Neuron (in vitro differentiated cells): ENCODE data around the gene TCF20.

ENCODE experiments used
- H2AFZ ChIP-seq: one replicate; pipeline ENCODE4 v1.6.1; 2013; ENCODE audit warnings: low read depth, mild to moderate bottlenecking, inconsistent platforms, low read length, moderate library complexity
- H3K27me3 ChIP-seq: one replicate; pipeline ENCODE4 v1.6.1; 2013; ENCODE audit warnings: low read length; ENCODE audit not compliant: insufficient read depth
- H3K36me3 ChIP-seq: one replicate; pipeline ENCODE4 v1.6.1; 2013; ENCODE audit warnings: low read length; ENCODE audit not compliant: insufficient read depth
- H3K4me1 ChIP-seq: one replicate; pipeline ENCODE4 v1.6.1; 2013; ENCODE audit warnings: low read length; ENCODE audit not compliant: insufficient read depth
- H3K4me3 ChIP-seq: 2 replicates; pipeline ENCODE4 v1.5.1; 2013; ENCODE audit warnings: mild to moderate bottlenecking, low read length, moderate library complexity
- H3K9me3 ChIP-seq: one replicate; pipeline ENCODE4 v1.6.1; 2013; ENCODE audit warnings: low read length

The TCF20 gene

DNA sequence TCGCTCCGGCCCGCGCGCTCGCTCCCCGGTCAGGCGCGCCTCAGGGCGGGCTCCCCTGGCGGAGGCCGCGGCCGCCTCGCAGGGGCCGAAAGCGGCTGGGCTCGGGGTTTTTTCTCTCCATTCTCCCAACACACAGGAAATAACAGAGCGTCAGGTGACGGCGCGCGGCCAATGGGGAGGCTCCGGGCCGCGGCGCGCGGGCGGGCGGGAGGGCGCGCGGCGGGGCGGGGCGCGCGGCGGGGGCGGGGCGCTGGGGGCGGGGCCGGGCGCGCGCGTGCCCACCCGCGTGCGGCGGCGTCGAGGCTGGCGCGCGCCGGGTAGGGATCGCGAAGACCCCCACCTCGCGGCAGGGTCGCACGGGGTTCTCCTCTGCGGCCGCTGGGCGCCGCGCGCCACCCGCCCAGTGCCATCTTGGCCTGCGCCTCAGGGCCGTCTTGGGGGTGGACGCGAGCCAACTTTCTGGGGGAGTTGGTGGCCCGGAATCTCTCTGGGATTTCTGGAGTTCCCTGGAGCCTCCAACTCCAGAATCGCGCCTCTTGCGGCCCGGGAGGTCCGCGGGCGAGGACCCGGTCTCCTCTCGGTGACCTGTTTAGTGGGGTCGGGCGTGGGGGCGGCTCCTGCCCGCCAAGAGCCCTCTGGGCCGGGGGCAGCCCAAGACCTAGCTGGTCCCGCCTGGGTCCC lies at the start of gene TCF20:
TSS of gene TCF20 (minus strand) at position 144 of the 681 bp plus-strand sequence. CDS start 55,348 bp downstream, outside the sequence.
- H3K27me3 ChIP-seq: no peaks in the 10 kb centered on the region
- H2AFZ ChIP-seq: peak within 1 kb of the TSS; percentile 9
- peak within 1 kb of the TSS; percentile 90 for H3K4me3 ChIP-seq
- H3K36me3 ChIP-seq: no peaks in the 10 kb centered on the region
- no peaks in the 10 kb centered on the region for H3K9me3 ChIP-seq
- H3K4me1 ChIP-seq: peaks cover 50% of the 10 kb centered on the region

DNA sequence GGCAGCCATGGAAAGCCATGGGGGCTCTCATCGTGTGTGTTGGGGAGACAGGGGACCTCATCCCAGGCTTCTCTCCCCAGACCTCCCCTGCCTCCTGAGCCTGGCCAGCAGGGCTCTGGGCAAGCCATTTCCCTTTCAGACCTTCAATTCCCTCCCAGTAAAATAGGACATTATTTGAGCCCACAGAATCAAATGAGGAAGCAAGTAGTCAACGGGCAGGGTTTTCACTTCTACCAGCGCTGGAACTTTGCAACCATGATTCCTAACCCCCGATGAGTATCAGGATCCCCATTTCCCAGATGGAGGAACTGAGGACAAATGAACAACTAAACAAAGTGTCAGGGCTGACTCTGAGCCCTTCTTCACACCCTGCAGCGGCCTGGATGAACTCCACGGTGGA lies 48.9 kb upstream of the TCF20 start:
- H3K9me3 ChIP-seq: no peaks in the 10 kb centered on the region
- peaks cover 30% of the 10 kb centered on the region for H3K4me1 ChIP-seq
- H3K4me3 ChIP-seq: no peak overlapping the region
- no peak overlapping the region for H2AFZ ChIP-seq
- no peaks in the 10 kb centered on the region for H3K36me3 ChIP-seq
- no peaks in the 10 kb centered on the region for H3K27me3 ChIP-seq

DNA sequence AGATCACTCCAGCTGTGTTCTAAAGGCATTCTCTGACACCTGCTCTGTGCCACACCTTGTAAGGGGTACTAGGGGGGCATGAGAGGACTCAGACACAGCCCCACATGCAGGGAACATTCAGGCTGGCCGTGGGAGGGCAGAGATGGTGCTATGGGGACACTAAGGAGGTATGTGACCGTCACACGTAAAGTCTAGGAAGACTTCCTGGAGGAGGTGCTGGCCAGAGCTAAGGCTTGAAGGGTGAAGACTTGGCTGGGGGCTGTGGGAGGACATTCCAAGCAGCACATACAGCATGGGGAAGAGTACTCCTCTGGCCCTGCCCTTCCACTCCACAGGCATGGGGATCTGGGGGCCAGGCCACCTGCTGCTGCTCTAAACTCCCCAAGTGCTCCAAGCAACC lies 48.5 kb upstream of the TCF20 start:
- Histone ChIP-seq H3K9me3 (no peaks in the 10 kb centered on the region), H3K27me3 (no peaks in the 10 kb centered on the region), H3K36me3 (no peaks in the 10 kb centered on the region), H3K4me3 (no peak overlapping the region), H3K4me1 (peaks cover 34% of the 10 kb centered on the region), H2AFZ (no peak overlapping the region)

DNA sequence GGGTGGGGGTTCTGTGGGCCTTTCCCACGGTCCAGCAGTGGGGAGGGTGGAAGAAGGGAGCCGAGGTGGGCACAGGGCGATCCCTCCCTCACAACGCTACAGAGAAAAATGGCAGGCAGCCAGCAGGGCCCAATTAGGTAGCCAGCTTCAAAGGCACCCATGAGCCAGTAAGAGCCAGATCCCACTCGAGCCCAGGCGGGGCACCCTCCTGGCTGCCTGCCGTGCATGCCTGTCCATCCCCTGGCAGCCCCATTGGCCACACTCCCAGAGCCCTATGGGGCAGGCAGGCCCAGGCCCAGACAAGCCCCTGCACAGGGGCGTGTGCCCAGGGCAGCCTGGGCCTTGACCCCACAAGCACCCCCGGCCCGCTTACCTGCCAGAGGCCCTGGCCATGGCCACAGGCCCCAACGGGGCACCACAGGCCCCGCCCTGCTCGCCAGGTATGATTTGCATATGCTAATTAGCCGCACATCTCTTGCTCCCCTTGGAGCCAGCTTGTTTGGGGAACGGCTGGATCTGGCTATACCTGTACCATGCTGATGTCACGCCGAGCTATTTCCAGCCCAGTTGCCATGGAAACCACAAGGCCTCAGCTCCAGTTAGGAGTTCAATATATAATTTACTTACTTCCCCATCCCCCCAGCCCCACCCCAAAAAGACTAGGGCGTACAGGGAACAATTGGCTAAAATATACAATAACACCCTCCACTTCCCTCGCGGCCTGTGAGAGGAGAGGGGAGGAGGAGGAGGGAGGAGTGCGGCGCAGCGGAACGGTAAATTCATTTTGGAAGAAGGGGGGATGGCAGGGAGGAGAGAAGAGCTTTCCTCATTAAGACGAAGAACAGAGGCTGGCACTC lies 47.5 kb upstream of the TCF20 start:
- H3K36me3 ChIP-seq: no peaks in the 10 kb centered on the region
- no peak overlapping the region for H2AFZ ChIP-seq
- no peaks in the 10 kb centered on the region for H3K9me3 ChIP-seq
- H3K4me3 ChIP-seq: no peak overlapping the region
- H3K4me1 ChIP-seq: peaks cover 41% of the 10 kb centered on the region
- H3K27me3 ChIP-seq: no peaks in the 10 kb centered on the region

DNA sequence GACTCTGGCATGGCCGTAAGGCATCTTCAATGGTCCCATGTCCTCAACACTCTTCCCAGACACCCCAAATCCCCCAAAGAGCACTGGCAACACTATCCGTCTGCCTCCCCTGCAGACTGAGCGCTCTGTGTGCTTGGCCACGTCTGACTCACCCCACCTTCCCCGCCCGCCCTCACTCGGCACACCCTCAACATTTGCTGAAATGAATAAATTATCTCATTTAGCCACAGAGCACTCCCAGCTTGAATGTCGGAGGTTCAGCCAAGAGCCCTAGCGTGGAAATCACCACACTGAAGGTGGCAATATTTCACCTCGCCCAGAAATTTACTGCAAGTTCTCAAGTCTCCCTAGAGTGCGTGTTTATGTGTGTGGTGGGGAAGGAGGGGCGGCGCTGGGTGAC lies 46.6 kb upstream of the TCF20 start:
- H3K4me1 ChIP-seq: peaks cover 34% of the 10 kb centered on the region
- H2AFZ ChIP-seq: no peak overlapping the region
- H3K4me3 ChIP-seq: no peak overlapping the region
- H3K36me3 ChIP-seq: no peaks in the 10 kb centered on the region
- no peaks in the 10 kb centered on the region for H3K27me3 ChIP-seq
- H3K9me3 ChIP-seq: no peaks in the 10 kb centered on the region

DNA sequence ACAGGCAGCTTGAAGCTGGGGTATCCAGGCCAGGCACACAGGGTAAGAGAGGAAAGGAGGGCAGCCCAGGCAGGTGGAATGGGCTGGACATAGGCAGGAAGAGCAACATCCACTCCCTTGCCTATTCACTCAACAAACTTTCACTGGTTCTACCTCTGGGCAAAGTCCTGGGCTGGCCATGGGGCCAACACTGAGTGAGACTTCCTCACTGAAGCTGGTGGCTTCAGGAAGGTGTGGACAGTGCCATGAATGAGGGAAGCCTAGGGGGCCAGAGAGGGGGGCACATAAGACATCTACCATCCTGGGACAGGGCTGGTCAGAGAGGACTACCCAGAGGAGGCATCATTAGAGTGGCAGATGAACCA lies 44.9 kb upstream of the TCF20 start:
- H3K4me1 ChIP-seq: peaks cover 46% of the 10 kb centered on the region
- H3K27me3 ChIP-seq: no peaks in the 10 kb centered on the region
- no peak overlapping the region for H2AFZ ChIP-seq
- no peaks in the 10 kb centered on the region for H3K36me3 ChIP-seq
- no peaks in the 10 kb centered on the region for H3K9me3 ChIP-seq
- H3K4me3 ChIP-seq: no peak overlapping the region

DNA sequence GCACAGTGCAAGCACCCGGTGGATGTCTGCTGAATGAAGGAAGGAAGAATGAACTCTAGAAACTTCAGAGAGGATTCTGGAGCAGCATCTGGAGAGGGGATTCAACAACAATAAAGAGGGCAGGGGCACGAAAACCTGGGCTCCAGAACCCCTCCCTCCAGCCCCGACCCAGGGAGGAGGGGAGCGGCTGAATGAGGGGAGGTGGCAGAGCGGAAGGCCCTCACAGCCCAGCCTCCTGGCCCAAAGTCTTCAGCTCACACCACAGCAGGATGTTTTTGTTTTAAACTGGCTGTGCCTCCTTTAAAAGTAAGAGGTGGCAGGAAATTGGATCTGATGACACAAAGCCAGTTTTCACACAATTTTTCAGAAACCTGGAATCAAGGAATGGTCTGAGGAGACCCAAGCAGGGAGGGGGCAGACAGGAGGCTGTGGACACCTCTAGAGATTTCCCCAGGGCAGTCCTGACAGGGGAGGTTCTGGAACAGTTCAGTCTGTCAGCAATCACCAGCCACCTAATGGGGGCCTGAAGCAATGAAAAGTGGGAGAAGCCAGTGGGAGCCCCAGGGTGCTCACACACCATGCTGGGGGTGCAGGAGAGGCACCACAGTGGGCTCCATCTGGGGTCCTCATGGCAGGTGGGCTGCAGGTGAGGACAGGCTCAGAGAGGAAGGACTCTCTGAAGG lies 44.4 kb upstream of the TCF20 start:
- peaks cover 48% of the 10 kb centered on the region for H3K4me1 ChIP-seq

DNA sequence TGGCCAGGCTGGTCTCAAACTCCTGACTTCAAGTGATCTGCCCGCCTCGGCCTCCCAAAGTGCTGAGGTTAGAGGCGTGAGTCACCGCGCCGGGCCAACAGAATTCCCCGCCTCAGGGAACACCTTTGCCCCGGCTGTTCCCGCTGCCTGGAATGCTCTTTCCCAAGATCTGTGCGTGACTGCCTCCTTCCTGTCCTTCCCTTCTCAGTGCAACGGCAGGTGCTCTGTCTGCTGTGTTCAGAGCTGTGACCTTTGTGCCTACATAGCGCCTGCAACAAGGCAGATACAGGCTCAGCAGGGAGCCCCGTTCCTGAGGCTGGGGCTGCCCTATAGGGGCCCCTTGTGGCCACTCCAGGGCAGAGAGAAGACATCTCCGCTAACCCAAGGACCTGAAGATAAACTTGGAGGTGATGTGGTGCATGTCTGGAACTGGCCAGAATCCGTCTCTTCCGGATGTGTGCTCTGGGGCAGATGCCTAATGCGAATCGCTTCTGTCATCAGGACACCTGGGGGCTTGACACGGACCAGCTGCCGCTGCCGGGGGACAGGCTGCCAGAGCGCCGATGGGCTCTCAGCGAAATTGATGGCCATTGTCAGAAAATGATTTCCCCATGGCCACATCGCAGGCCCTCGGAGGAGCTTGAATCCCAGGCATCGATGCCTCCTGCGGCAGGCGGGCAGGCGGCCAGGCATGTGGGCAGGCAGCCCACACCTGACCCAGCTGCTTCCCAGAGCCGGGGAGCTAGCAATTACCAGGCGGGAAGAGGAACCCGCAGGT lies 43.5 kb upstream of the TCF20 start:
- Histone ChIP-seq H2AFZ (no peak overlapping the region), H3K36me3 (no peaks in the 10 kb centered on the region), H3K4me1 (peaks cover 55% of the 10 kb centered on the region), H3K4me3 (no peak overlapping the region), H3K27me3 (no peaks in the 10 kb centered on the region), H3K9me3 (no peaks in the 10 kb centered on the region)

More for the DNA sequence above, 44.4 kb upstream of the TCF20 start:
- Histone ChIP-seq H3K36me3 (no peaks in the 10 kb centered on the region), H3K9me3 (no peaks in the 10 kb centered on the region), H3K27me3 (no peaks in the 10 kb centered on the region), H2AFZ (no peak overlapping the region), H3K4me3 (no peak overlapping the region)

DNA sequence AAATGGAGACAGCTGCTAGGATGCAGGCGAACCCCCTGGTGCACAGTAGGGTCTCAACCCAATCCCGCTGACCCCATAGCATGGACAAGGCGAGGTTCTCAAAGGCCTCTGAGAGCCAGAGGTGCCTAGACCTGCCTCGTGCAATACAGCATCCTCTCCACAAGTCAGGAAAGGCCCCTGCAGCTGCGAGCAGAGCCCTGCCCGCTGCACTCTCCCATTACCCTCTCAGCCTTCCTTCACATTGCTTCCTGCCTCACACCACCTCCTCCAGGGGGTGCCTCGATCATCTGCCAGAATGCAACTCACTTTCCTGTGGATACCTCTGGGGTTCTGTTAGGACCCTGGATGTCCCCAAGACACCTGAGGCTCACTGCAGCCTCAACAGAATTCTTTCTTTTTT lies 42.8 kb upstream of the TCF20 start:
- H3K4me3 ChIP-seq: no peak overlapping the region
- no peaks in the 10 kb centered on the region for H3K9me3 ChIP-seq
- H3K4me1 ChIP-seq: peaks cover 49% of the 10 kb centered on the region
- no peak overlapping the region for H2AFZ ChIP-seq
- H3K27me3 ChIP-seq: no peaks in the 10 kb centered on the region
- H3K36me3 ChIP-seq: no peaks in the 10 kb centered on the region

DNA sequence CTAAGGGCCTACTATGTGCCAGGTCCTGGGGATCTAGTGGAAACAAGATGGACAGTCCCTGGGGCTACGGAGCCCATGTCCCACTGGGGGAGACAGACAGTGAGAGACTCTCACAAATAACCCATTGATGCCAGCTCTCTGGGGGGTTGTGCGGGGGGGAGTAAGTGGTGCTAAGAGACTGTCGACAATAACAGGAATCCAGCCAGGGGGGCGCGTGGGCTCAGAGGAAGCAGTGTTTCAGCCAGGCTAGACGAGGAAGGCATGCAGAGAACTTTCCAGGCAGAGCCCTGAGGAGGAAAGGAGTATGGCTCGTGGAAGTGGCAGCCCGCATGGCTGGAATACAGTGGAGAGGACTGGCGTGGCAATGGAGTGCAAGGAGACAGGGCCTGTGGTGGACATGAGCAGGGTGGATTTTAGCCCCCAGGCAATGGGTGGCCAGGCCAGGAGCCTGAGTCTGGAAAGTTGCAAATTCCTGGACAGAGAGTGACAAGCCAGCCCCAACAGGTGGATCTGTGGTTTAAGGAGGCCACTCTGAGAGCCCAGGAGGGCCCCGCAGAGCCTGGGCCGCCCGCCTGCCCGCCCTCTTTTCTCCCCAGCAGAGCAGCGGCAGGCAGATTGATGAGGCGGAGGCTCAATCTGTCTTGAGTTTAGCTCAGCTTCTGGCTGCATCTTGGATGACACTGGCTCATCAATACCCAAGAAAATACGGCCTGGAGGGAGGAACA lies 40.0 kb upstream of the TCF20 start:
- no peak overlapping the region for H2AFZ ChIP-seq

DNA sequence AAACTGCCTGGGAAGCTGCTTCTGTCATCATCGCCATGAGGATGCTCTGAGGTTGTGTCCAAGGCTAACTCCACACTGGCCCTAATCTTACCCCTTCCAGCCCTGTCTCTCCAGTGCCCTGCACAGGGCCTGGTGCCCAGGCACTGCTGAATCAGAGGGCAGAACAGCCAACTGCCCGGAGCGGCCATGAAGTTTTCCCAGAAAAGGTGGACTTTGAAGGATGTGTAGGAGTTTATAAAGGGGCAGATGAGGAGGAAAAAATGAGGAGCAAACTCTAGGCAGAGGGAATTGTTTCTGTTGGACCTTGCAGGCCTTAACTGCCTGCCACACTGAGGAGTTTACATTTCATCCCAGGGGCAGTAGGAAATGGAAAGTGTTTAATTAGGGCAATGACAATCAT lies 39.4 kb upstream of the TCF20 start:
- H2AFZ ChIP-seq: no peak overlapping the region
- no peaks in the 10 kb centered on the region for H3K9me3 ChIP-seq
- no peaks in the 10 kb centered on the region for H3K36me3 ChIP-seq
- peaks cover 43% of the 10 kb centered on the region for H3K4me1 ChIP-seq
- H3K27me3 ChIP-seq: no peaks in the 10 kb centered on the region
- no peak overlapping the region for H3K4me3 ChIP-seq

More for the DNA sequence above, 40.0 kb upstream of the TCF20 start:
- H3K27me3 ChIP-seq: no peaks in the 10 kb centered on the region
- H3K4me1 ChIP-seq: peaks cover 44% of the 10 kb centered on the region
- H3K36me3 ChIP-seq: no peaks in the 10 kb centered on the region
- H3K4me3 ChIP-seq: no peak overlapping the region
- no peaks in the 10 kb centered on the region for H3K9me3 ChIP-seq

DNA sequence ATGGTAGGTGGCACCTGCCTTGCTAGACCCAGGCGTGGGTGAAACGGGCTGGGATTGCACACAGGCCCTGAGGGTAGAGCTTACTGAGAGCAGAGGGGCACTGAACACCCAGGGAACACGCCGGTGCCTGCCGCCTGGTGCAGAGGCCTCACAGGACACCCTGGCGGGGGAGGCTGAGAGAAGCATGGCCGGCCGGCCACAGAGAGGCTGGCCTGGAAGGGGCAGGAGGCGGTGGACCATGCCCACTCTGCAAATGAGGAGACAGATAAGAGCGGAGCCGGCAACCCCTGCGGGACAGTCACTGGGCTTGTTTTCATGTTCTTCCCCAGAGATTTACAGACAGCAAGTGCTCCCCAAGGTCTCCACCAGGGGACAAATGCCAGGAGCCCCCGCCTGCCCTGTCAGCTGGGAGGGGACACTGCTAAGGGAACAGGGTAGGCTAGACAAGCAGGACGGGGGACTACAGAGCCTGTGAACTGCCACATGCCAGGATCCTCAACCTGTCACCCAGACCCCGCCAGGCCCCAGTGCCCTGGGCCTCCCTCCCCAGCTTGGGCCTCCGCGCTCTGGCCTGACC lies 38.5 kb upstream of the TCF20 start:
- Histone ChIP-seq H3K36me3 (no peaks in the 10 kb centered on the region), H3K27me3 (no peaks in the 10 kb centered on the region), H3K9me3 (no peaks in the 10 kb centered on the region), H2AFZ (no peak overlapping the region), H3K4me1 (peaks cover 36% of the 10 kb centered on the region), H3K4me3 (no peak overlapping the region)
